Measurements from ENCODE around the gene HCLS1. TPM values are rescaled to one million over a fixed set of nuclear protein-coding genes. Genes with fewer than 3 reads are reported as not detected.

HCLS1 gene
- total RNA-seq, 1 donor from 2014 or later = 0.74 TPM

Small RNA genes within 50 kb of the gene (small RNA-seq; reads per million reads assigned to genes)
- gene RNU4-62P (ENCODE audit: low replicate concordance) = not detected

Other genes with a start within 250 kb of the HCLS1 start
- 2.0 TPM for gene POLQ, start 114.9 kb downstream of the HCLS1 start, total RNA-seq
- not detected for gene ARGFX, start 93.0 kb downstream of the HCLS1 start, total RNA-seq
- under 0.01 TPM for gene FBXO40, start 67.5 kb downstream of the HCLS1 start, total RNA-seq
- gene GOLGB1, start 88.8 kb upstream of the HCLS1 start, total RNA-seq = 34.9 TPM
- 17.0 TPM for gene IQCB1, start 174.2 kb upstream of the HCLS1 start, total RNA-seq
- 2.2 TPM for gene EAF2, start 174.3 kb upstream of the HCLS1 start, total RNA-seq
- 9.3 TPM for gene SLC15A2, start 233.5 kb upstream of the HCLS1 start, total RNA-seq